Measurements from ENCODE around the gene ZNF784. TPM values are rescaled to one million over a fixed set of nuclear protein-coding genes. Genes with fewer than 3 reads are reported as not detected.
A peak's percentile ranks its signal among the peaks of the same experiment; 100 is the strongest.
"Not testable (repeated sequence)": the region's sequence is repeated elsewhere in the genome, so short reads cannot be mapped to it uniquely, and the experiment has no call there.

ZNF784 gene
- total RNA-seq, 3 donors from 2014 or later, result 2.6 to 6.7 (median 4.9) TPM

GRCh38 chr19:55584871-55585270 is 39.5 kb downstream of the ZNF784 start:
- no peak overlapping the region for H3K27ac ChIP-seq
- peaks cover 3 to 7% of the 10 kb centered on the region in 2 donors for H3K4me1 ChIP-seq
- no peak for TF ChIP-seq CTCF (IDR thresholded peaks at IDR 0.05)
- no peak for TF ChIP-seq POLR2AphosphoS5 (IDR thresholded peaks at IDR 0.05)
- no peak for TF ChIP-seq POLR2A (IDR thresholded peaks at IDR 0.05)
- no peak overlapping the region for H3K4me3 ChIP-seq
- H3K36me3 ChIP-seq, result no peaks in the 10 kb centered on the region
- no peaks in the 10 kb centered on the region for H3K27me3 ChIP-seq
- H3K9me3 ChIP-seq, result no peaks in the 10 kb centered on the region
- intact Hi-C loops (cut with DNase I; ENCODE audit: low total_unique reads), result no loop called here
- DNase-seq (ENCODE audit: low spot score in 2 of 2), result no peak

GRCh38 chr19:55583897-55584296 is 40.5 kb downstream of the ZNF784 start:
- H3K9me3 ChIP-seq; H3K27ac ChIP-seq; H3K27me3 ChIP-seq; H3K36me3 ChIP-seq; DNase-seq (ENCODE audit: low spot score in 2 of 2); H3K4me1 ChIP-seq; intact Hi-C loops (cut with DNase I; ENCODE audit: low total_unique reads); H3K4me3 ChIP-seq: not testable (repeated sequence)

DNA sequence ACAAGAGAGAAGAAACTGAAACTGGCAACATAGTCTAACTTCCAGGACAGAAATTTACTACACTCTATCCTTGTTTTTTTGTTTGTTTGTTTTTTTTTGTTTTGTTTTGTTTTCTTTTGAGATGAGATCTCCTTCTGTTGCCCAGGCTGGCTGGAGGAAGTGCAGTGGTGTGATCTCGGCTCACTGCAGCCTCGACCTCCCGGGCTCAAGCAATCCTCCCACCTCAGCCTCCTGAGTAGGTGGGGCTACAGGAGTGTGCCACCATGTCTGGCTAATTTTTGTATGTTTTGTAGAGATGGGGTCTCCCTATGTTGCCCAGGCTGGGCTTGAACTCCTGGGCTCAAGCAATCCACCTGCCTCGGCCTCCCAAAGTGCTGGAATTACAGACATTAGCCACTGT is 42.1 kb downstream of the ZNF784 start:
- Histone ChIP-seq H3K4me3 (peak overlapping the region in 1 of 3 donors; percentile 8), H3K36me3 (peaks cover 13% of the 10 kb centered on the region), H3K27ac (peak overlapping the region; percentile 35 to 40)
- H3K9me3 ChIP-seq; DNase-seq (ENCODE audit: low spot score in 2 of 2); intact Hi-C loops (cut with DNase I; ENCODE audit: low total_unique reads); H3K27me3 ChIP-seq; H3K4me1 ChIP-seq: not testable (repeated sequence)

- no peaks in the 10 kb centered on the region for H3K27me3 ChIP-seq
- no peak for DNase-seq (ENCODE audit: low spot score in 2 of 2)
- intact Hi-C loops (cut with DNase I; ENCODE audit: low total_unique reads), result no loop called here
- H3K4me1 ChIP-seq, result peaks cover 3 to 7% of the 10 kb centered on the region in 2 donors
- peaks cover 13% of the 10 kb centered on the region for H3K36me3 ChIP-seq
- TF ChIP-seq POLR2A (IDR thresholded peaks at IDR 0.05) (no peak), POLR2AphosphoS5 (IDR thresholded peaks at IDR 0.05) (no peak), CTCF (IDR thresholded peaks at IDR 0.05) (no peak)
- peaks cover 0 to 4% of the 10 kb centered on the region in 2 donors for H3K9me3 ChIP-seq
- no peak overlapping the region for H3K27ac ChIP-seq
- peak overlapping the region in 2 of 3 donors; percentile 85 to 94 for H3K4me3 ChIP-seq
Measured at GRCh38 chr19:55581823-55582223, 42.5 kb downstream of the ZNF784 start.

- peaks cover 0 to 4% of the 10 kb centered on the region in 2 donors for H3K9me3 ChIP-seq
- TF ChIP-seq POLR2AphosphoS5 (IDR thresholded peaks at IDR 0.05) (no peak), POLR2A (IDR thresholded peaks at IDR 0.05) (no peak)
- no peak for DNase-seq (ENCODE audit: low spot score in 2 of 2)
- no peaks in the 10 kb centered on the region for H3K27me3 ChIP-seq
- peak overlapping the region; percentile 93 to 94 for H3K27ac ChIP-seq
- H3K36me3 ChIP-seq, result peaks cover 13% of the 10 kb centered on the region
- H3K4me3 ChIP-seq, result peak overlapping the region; percentile 85 to 94 (median 88)
- H3K4me1 ChIP-seq, result peaks cover 3 to 7% of the 10 kb centered on the region in 2 donors
- intact Hi-C loops (cut with DNase I; ENCODE audit: low total_unique reads), result no loop called here
Measured at GRCh38 chr19:55581145-55581822, 43.1 kb downstream of the ZNF784 start.

GRCh38 chr19:55580628-55581144 is 43.7 kb downstream of the ZNF784 start, which contains the start of gene ZNF579:
ZNF579 (minus strand) TSS chr19:55580848; CDS start chr19:55579639, 1,209 bp downstream.
- Histone ChIP-seq H3K27me3 (no peaks in the 10 kb centered on the region), H3K4me3 (peak within 1 kb of the TSS; percentile 85 to 94 (median 88)), H3K9me3 (peaks cover 0 to 4% of the 10 kb centered on the region in 2 donors), H3K4me1 (peaks cover 3 to 7% of the 10 kb centered on the region in 2 donors), H3K36me3 (peaks cover 13% of the 10 kb centered on the region), H3K27ac (peak within 1 kb of the TSS; percentile 93 to 94)
- peak; percentile 78 to 86 for DNase-seq (ENCODE audit: low spot score in 2 of 2)
- TF ChIP-seq POLR2AphosphoS5 (IDR thresholded peaks at IDR 0.05) (peak in 2 of 3 donors; percentile 56 to 62), CTCF (IDR thresholded peaks at IDR 0.05) (no peak)
- intact Hi-C loops (cut with DNase I; ENCODE audit: low total_unique reads), result no loop called here

All from breast epithelium (tissue), 4 donors.